ENCODE results near the gene SPRTN. TPM values are rescaled to one million over a fixed set of nuclear protein-coding genes. Genes with fewer than 3 reads are reported as not detected.

SPRTN gene, protein sequence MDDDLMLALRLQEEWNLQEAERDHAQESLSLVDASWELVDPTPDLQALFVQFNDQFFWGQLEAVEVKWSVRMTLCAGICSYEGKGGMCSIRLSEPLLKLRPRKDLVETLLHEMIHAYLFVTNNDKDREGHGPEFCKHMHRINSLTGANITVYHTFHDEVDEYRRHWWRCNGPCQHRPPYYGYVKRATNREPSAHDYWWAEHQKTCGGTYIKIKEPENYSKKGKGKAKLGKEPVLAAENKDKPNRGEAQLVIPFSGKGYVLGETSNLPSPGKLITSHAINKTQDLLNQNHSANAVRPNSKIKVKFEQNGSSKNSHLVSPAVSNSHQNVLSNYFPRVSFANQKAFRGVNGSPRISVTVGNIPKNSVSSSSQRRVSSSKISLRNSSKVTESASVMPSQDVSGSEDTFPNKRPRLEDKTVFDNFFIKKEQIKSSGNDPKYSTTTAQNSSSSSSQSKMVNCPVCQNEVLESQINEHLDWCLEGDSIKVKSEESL
- total RNA-seq = 18.9 and 19.9 TPM in 2 replicates

DNA sequence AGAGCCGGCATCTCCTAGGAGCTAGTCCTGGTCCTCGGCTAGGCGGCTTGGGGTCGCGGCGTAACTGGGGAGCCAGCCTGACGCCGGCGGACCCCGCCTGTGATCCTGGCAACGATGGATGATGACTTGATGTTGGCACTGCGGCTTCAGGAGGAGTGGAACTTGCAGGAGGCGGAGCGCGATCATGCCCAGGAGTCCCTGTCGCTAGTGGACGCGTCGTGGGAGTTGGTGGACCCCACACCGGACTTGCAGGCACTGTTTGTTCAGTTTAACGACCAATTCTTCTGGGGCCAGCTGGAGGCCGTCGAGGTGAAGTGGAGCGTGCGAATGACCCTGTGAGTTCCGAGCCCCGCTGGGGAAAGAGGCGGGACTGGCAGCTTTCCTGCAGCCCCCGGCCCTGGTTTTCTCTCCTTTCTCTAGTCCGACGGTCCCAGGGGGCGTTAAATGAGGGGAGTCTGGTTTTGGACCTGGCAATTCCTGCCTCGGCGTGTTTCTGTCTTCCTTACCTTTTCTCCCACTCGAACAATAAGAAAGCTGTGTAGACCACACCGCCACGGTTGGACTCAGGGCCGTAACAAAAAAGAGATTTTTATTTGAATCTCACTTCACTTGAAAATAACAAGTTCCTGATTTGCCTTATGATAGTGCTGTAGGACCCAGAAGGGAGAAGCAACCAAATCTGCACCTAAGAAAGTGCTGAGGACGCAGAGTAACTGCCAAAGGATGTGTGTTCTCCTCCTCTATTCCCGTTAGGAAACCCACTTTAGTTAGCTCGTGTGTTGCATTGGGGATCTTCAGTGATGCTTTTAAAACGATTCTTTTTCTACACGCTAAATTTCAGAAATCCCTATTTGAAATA lies at the start of gene SPRTN:
Gene SPRTN, plus strand, starts transcription at position 24 of the 859 bp plus-strand sequence. Its CDS starts 91 bp downstream, at position 115.
- intact Hi-C loops (cut with micrococcal nuclease) = loop anchor here (1.0 to 5.0 kb wide), 10 partner anchors 20 to 1996 kb away; partner anchors contain the start of genes CCSAP, EGLN1, TSNAX and TTC13

DNA sequence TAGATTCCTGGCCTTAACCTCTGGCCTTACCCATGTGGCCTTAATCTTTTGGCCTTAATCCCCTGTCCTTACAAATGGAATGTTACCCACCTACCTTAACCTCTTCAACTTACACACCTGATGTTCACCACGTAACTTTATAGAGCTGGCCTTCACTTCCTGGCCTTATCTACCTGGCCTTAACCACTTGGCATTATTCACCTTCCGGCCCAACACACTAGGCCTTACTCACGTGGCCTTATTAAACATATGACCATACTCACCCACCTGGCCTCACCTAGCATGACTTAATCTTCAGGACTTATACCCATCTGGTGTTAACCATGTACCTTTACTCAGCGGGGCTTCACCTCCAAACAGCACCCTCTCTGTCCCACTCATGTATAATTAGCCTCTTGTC lies 42.2 kb upstream of the SPRTN start:
- intact Hi-C loops (cut with micrococcal nuclease) = no loop called here

DNA sequence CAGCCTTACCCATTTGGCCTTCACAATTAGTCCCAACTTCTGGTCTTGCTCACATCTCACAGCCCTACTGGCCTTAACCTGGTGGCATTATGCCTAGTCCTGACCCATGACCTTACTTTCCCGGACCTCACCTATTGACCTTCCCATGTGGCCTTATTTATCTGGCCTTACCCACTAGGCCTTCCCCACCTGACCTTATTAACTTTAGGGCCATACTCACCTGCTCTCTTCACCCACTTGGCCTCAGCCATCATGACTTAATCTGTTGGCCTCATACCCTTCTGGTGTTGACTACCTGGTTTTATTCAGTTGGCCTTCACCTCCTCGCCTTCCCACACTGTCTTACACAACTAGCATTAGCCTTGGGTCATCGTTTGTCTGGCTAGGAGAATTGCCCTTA lies 36.1 kb upstream of the SPRTN start:
- intact Hi-C loops (cut with micrococcal nuclease) = no loop called here

DNA sequence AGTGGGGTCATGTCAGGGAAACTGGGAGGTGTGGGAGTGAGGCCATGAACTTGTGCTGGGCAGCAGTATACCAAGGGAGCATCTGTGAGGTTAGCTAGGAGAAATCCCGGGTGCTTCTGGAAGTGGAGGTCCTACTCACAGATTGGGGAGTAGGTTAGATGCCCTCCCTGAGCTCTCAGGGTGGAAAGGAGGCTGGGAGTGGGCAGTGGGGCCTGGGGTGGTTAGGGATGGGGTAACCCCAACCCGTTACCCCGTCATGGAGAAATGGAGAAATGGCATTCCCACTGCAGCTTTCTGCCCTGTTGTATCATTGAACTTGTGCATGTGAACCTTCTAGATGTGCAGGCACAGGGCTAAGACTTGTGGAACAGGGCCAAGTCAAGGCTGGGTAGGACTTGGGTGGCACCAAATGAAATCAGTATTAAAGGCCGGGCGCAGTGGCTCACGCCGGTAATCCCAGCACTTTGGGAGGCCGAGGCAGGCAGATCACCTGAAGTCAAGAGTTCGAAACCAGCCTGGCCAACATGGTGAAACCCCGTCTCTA lies 27.6 kb upstream of the SPRTN start:
- intact Hi-C loops (cut with micrococcal nuclease) = no loop called here

DNA sequence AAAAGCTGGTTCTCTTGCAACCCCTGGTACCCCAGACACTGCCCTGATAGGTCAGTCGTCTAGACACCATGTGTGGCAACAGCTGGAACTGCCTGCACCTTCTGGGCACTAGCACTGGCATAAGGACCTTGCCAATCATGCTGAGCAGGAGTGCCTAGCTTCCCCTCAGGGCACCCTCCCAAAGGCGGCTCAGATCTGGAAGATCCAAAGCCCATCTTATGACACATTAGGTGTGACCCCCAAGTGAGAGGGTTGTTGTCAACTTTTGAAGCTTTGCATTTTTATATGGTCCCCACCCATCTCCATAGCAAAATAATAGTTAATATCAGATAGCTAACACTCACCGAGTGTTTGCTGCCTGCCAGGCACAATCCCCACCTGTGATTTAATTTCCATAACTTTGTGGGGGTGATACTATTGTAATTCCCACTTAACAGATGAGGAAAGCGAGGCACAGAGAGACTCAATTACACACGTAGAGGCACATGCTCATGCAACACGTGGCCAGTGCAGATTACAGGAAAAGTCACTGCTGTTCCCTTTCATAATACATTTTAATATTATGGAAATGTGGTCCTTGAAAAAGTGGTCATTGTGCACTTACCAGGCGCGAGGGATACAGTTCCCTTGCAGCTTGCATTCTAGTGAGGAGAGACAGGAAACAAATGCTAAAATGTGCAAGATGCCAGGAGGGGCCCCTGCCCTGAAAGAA lies 26.2 kb upstream of the SPRTN start:
- intact Hi-C loops (cut with micrococcal nuclease) = no loop called here

DNA sequence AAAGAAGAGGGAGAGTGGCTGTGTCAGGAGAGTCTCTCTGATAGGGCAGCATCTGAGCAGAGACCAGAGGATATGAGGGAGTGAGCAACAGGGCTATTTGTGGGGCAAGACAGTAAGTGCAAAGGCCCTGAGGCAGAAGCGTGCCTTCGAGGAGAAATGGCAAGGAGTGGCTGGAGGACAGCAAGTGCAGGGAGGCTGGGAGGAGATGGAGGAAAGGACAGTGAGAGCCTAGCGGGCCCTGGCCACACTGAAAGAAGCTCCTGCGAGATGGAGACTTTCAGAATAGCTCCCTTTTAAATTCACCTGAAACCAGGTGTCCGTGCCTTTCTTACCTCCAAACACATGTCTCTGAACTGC lies 25.7 kb upstream of the SPRTN start:
- intact Hi-C loops (cut with micrococcal nuclease) = no loop called here

DNA sequence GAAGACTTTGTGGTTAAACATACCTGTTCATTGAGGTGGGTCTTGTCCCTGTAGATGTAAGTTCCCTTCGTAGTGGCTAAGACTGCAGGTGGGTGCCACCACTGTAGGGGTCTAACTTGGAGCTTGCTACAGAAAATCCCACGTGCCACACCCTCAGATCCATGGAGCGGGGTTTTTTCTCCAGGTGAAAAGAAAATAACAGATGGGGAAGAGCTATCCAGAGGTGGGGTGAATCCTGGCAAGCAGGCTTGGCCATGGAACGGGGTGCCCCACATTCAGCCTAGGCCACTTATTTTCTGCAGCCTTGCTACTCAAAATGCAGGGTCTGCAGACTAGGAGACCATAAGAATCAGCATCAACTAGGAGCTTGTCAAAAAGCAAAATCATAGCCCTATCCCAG lies 24.4 kb upstream of the SPRTN start:
- intact Hi-C loops (cut with micrococcal nuclease) = no loop called here

DNA sequence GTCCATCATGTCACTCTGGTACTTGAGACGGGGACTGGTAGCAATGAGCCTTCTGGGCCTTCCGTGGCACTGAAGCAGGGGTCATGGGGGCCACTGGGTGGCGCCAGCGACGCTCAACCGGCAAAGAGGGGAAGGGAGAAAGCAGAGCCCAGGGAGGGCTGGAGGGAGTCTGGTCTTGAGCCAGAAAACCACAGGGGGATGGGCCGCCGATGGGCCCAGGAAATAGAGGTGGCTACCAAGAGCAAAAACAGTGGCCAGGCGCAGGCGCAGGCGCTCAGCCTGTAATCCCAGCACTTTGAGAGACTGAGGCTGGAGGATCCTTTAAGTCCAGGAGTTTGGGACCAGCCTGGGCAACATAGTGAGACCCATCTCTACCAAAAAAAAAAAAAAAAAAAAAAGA lies 22.2 kb upstream of the SPRTN start:
- intact Hi-C loops (cut with micrococcal nuclease) = loop anchor here (1.0 kb wide), 2 partner anchors 274 to 288 kb away; no protein-coding TSS in a partner anchor

DNA sequence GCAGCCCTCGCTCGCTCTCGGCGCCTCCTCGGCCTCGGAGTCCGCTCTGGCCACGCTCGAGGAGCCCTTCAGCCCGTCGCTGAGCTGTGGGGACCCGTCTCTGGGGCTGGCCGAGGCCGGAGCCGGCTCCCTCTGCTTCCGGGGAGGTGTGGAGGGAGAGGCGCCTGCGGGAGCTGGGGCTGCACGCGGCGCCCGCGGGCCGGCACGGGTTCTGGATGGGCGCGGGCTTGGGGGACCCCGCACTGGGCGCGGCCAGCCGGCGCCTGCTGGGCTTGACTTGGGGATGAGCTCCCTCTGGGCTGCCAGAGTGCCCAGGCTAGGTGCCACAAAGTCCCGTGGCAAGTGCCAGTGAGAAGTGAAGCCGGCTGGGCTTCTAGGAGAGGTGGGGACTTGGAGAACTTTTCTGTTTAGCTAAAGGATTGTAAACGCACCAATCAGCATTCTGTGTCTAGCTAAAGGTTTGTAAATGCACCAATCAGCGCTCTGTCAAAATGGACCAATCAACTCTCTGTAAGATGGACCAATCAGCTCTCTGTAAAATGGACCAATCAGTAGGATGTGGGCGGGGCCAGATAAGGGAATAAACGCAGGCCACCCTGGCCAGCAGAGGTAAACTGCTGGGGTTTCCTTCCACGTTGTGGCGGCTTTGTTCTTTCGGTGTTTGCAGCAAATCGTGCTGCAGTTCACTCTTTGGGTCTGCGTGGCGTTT lies 20.6 kb upstream of the SPRTN start:
- intact Hi-C loops (cut with micrococcal nuclease) = no loop called here

DNA sequence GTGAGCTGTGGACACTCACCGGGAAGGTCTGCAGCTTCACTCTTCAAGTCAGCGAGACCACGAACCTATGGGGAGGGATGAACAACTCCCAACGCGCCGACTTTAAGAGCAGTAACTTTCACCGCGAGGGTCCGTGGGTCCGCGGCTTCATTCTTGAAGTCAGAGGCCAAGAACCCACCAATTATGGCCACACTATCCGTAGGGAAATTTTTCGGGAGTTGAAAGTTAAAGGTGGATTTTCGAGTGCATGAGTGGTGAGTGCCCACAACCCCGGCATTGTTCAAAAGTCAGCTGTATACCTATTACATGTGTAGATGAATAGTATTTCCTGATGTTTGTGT lies 20.1 kb upstream of the SPRTN start:
- intact Hi-C loops (cut with micrococcal nuclease) = no loop called here

DNA sequence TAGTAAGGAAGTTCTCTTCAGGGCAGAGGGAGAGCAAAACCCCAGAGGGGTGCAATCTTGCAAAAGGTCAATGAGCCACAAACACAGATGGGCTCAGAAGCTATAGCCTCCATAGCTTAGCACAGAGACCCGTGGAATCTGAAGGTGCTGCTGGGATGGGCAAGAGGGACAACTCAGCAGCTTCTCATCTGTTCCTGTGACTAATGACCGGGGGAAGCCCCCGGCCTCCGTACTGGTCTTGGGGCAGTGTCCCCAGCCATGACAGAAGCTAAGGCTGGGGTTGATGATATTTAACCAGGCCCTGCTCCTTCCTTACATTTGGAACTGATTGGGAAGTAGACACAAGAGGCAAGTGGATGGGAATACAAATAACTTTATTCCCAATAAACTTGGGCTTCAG lies 19.5 kb upstream of the SPRTN start:
- intact Hi-C loops (cut with micrococcal nuclease) = no loop called here

DNA sequence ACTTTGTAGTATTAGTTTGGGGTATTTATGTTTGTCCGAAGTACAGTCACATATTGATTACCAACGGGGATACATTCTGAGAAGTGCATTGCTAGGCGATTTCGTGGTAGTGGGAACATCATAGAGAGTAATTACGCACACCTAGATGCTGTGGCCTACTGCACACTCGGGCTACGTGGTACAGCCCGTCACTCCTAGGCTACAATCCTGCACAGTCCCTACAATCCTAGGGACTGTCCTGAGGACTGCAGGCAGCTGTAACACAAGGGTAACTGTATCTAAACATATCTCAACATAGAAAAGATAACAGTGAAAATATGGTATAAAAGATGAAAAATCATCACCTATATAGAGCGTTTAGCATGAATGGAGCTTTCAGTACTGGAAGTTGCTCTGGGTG lies 19.0 kb upstream of the SPRTN start:
- intact Hi-C loops (cut with micrococcal nuclease) = no loop called here

DNA sequence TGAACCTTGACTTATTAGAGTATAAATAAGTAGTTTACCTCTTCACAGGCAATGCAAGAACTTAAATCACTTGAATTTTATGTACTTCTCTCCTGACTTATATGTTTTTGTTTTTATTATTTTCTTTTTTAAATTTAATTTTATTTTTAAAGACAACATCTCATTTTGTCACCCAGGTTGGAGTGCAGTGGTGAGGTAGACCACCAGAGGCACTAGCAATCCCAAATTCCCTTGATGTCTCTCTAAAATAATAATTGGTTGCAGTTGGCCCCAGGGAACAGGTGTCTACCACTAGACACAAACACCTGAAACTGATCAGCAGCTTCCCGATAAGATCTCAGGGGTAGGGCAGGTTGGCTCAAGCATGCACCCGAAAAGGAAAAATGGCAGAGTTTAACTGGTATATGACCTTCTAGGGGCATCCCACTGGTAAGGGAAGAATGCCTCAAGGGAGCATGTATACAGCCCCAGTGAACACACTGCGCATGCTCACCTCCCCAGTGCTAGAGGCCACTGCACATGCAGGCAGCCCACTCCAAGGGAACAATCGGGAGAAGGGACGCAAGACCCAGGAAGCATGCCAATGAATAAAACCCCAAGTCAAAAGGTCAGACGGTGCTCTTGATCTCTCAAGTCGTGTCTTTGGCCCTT lies 15.1 kb upstream of the SPRTN start:
- intact Hi-C loops (cut with micrococcal nuclease) = no loop called here

DNA sequence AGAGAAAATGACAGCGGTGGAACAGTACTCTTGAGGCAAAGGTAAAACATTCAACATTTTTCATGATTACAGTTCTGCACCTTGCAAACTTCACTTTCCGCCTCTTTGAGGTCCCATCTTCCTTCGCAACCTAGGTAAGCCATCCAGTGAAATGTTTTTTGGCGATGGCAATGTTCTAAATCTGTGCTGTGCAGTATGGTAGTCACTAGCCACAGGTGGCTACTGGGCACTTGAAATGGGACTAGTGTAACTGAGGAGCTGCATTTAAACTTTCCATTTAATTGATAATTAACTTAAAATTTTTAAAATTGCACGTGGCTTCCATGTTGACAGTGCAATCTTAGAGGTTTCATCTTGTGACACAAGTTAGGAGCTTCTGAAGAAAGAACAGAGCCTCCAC lies 13.4 kb upstream of the SPRTN start:
- intact Hi-C loops (cut with micrococcal nuclease) = no loop called here

DNA sequence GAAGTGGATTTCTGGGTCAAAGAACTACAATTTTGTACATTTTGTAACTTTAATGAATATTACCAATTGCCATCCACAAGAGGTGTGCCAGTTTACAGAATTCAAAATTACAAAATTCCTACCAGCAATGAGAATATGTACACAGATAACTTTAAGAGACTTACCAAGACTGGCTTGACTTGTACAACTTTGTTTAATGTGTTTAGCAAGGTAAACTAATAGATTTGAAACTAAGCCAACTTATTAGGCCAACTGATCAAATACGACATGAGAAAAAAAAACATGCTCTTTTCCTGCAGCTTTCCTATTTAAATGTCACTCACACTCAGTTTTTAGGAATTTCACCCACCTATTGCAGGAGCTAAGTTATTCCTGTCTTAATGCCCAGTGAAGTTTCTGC lies 11.8 kb upstream of the SPRTN start:
- intact Hi-C loops (cut with micrococcal nuclease) = no loop called here

DNA sequence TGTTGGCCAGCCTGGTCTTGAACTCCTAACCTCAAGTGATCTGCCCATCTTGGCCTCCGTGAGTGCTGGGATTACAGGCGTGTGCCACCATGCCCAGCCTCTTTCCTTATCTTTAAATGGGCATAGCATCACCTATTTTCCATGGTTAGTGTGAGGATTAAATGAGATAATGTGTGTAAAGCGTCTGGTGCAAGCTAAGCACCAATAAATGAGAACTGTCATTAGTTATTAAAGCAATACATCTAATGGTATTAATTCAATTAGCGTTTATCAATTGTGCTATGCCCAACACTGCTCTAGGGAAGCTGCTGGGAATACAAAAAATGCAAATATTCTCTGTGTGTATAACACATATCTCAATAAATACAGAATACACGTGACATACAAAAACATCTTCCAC lies 10.5 kb upstream of the SPRTN start:
- intact Hi-C loops (cut with micrococcal nuclease) = no loop called here

DNA sequence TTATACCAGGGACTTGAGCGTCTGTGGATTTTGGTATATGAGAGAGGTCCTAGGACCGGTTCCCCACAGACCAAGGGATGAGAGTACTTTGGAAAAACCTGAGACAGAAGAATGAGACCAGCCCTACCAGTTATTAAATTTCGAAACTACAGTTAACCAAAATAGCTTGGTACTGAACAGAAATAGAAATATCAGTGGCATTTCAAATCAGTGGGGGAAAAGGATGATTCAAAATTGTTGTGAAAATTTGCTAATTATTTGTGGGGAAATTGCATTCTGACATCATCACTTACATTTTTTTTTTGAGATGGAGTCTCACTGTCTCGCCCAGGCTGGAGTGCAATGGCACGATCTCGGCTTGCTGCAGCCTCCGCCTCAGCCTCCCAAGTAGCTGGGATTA lies 8.6 kb upstream of the SPRTN start:
- intact Hi-C loops (cut with micrococcal nuclease) = no loop called here

DNA sequence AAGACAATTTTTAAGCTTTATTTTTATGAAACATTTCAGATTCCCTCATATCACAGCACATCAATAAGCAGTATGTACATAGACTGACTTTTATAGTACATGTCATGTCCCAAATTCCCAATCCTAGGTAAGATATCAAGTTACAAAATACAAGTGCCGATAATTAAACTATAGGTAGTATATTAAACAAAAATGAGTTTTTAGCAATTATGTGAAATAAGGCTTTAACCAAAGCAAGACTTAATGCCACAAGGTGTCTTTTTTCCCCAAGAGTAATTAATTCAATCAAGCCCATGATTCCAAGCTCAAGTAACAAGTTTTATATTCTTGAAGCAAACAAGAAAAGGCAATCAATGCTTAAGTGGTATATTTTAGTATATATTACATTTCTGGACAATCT lies 5.3 kb upstream of the SPRTN start:
- intact Hi-C loops (cut with micrococcal nuclease) = no loop called here

DNA sequence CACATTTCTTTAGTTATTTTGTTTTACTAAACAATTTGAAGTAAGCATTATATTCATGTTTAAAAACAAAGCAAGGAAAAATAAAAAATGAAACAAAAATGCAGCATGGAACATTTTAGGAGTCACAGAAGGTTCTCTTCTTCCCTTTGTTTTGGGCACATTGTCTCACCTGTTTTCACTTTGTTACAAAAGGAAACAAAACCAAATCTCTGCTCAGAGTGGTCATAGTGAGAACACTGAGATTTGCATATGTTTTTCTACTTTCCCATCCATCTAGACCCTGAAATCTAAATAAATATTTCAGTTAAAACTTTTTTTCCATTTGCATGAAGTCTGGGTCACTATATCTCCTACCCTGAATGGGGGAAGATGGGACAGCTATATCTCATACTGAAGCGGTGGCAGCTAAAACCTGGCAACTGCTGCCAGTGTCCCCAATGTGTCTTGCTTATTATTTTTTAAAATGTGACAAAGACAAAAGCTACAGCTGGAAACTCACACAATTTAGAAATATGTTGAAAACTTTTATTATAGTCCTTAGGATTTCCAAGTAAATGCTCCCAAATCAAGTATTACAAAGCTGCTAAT lies 3.9 kb upstream of the SPRTN start:
- intact Hi-C loops (cut with micrococcal nuclease) = no loop called here

DNA sequence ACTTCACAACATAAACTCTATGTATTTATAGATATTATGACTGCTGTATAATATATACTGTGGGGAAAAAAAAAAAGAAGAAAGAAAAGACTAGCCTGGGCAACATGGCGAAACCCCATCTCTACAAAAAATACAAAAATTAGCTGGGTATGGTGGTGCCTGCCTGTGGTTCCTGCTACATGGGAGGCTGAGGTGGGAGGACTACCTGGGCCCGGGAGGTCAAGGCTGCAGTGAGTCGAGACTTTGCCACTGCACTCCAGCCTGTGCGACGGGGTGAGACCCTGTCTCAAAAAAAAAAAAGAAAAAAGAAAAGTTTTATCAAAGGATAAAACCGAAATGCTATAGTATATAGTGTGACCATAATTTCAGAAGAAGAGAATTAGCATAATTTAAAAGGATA lies 3.1 kb upstream of the SPRTN start:
- intact Hi-C loops (cut with micrococcal nuclease) = loop anchor here (5.0 kb wide), 1 partner anchor 1993 kb away; the partner anchor contains the start of gene CCSAP

Measured in T-helper 1 cell treated with Interleukin-12 subunit alpha and Interleukin-12 subunit beta and Interleukin-4 antibody, amounts not matched to agents 30 ng/mL and 1 ng/mL, for 36 hours (primary cell).